Measurements from ENCODE around the gene DBN1. TPM values are rescaled to one million over a fixed set of nuclear protein-coding genes. Genes with fewer than 3 reads are reported as not detected.

Gene DBN1
- total and polyA plus RNA-seq, 9 of the 15 experiments (the other 6 are each of a cell fraction or from before 2014, with no cell fraction given) = 0.25 to 87.2 (median 27.9) TPM

DNA sequence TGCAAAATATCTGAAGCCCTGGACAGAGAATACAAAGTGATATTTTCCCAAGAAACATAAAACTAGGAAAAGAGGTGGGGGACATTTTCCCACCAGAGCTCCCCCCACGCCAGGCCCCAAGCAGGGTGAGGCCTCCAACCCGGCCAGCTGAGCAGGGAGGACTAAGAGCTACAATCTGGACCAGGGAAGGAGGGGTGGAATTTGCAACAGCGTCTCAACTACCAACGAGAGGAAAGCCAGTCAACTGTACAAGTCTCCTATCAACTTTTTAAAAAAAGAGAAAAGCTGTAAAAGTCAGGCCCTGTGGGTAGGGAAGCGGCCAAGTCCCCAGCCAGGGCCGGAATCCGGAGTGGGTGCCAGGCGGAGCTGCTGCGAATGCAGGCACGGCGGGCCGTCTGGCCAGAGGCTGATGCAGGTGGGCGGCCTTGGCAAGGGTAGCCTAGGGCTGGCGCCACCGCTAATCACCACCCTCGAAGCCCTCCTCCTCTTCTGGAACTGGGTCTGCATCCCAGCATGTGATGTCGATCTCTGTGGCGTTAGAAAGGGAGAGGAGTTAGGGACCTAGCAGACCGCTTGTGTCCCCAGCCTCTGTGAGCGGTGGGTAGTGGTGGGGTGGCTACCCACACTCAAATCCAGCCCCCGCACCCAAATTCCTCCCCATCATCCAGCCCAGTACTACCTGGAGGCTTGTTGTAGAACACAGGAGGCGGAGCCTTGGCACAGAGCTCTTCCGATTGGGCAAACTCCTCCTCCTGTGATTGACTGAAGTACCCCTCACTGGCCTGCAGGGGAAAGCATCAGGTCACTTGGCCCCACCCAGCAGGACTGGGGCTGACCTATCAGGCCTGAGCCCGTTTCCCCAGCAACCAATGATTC is 16.2 kb downstream of the DBN1 start (continued):
- TF ChIP-seq ZBTB5 (IDR thresholded peaks at IDR 0.05) (no peak), CREM (IDR thresholded peaks at IDR 0.05; ENCODE audit: low read depth) (peak; percentile 56; the same call in 1 of the 2 replicates), NCOA1 (IDR thresholded peaks at IDR 0.05; ENCODE audit: low read depth) (no peak), GATAD2B (IDR thresholded peaks at IDR 0.05; ENCODE audit: borderline replicate concordance) (no peak), HDAC2 (IDR thresholded peaks at IDR 0.05) (peak; percentile 89), CTCF (IDR thresholded peaks at IDR 0.05 in 2 of 3, conservative IDR thresholded peaks at IDR 0.05 in 1 of 3; ENCODE audit: insufficient read depth in 2 of 3, low read depth in 1 of 3, low read length in 3 of 3) (peak; percentile 77 to 79 (median 79)), RBM25 (IDR thresholded peaks at IDR 0.05; ENCODE audit: low read depth, low read length, severe bottlenecking) (peak; percentile 36), HDAC1 (IDR thresholded peaks at IDR 0.05) (peak in 1 of 2 experiments; percentile 53; a peak in 1 of 4 replicates)
- TF ChIP-seq, protein P1, sequence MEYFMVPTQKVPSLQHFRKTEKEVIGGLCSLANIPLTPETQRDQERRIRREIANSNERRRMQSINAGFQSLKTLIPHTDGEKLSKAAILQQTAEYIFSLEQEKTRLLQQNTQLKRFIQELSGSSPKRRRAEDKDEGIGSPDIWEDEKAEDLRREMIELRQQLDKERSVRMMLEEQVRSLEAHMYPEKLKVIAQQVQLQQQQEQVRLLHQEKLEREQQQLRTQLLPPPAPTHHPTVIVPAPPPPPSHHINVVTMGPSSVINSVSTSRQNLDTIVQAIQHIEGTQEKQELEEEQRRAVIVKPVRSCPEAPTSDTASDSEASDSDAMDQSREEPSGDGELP (CRISPR knock-in tag; IDR thresholded peaks at IDR 0.05; ENCODE audit: borderline replicate concordance) = peak; percentile 66; the same call in 1 of the 2 replicates

Measured in K562 (cell line).